ENCODE data around the gene SREBF1. TPM values are rescaled to one million over a fixed set of nuclear protein-coding genes. Genes with fewer than 3 reads are reported as not detected.
A peak's percentile ranks its signal among the peaks of the same experiment; 100 is the strongest.

SREBF1 gene
- total RNA-seq, 3 donors from 2014 or later (not counting 1 experiment from before 2014, with no cell fraction given): 80.7 to 208 (median 119) TPM

- Mint-ChIP-seq H3K36me3 (no peaks in the 10 kb centered on the region), H3K4me3 (no peak overlapping the region), H3K9me3 (no peaks in the 10 kb centered on the region), H3K27me3 (ENCODE audit: low read depth in 2 of 2) (no peaks in the 10 kb centered on the region), H3K27ac (peak overlapping the region in 1 of 2 donors; percentile 48), H3K4me1 (peaks cover 15 to 51% of the 10 kb centered on the region in 2 donors)
- no peak for DNase-seq
- no peak for ATAC-seq
- 89% methylated on average over 13 of the region's 13 CpGs for WGBS (ENCODE audit: insufficient coverage)
- Histone ChIP-seq H3K27me3 (ENCODE audit: control insufficient read depth, insufficient read depth, low read length) (no peaks in the 10 kb centered on the region), H3K27ac (ENCODE audit: low read length) (no peak overlapping the region), H3K9me3 (ENCODE audit: control insufficient read depth, insufficient read depth, low read length) (no peaks in the 10 kb centered on the region), H3K4me3 (ENCODE audit: low read length) (no peak overlapping the region), H3K36me3 (ENCODE audit: control insufficient read depth, insufficient read depth, low read length) (no peaks in the 10 kb centered on the region), H3K4me1 (ENCODE audit: control insufficient read depth, insufficient read depth, low read length) (peaks cover 51% of the 10 kb centered on the region)
- intact Hi-C loops (cut with micrococcal nuclease): no loop called here
- TF ChIP-seq CTCF (IDR thresholded peaks at IDR 0.05): no peak
Observed at GRCh38 chr17:17827826-17828621, 8.8 kb downstream of the SREBF1 start.

GRCh38 chr17:17826942-17827785, 9.6 kb downstream of the SREBF1 start:
- peak overlapping the region; percentile 24 for H3K27ac ChIP-seq (ENCODE audit: low read length)
- Mint-ChIP-seq H3K4me3 (no peak overlapping the region), H3K9me3 (no peaks in the 10 kb centered on the region), H3K27me3 (ENCODE audit: low read depth in 2 of 2) (no peaks in the 10 kb centered on the region), H3K36me3 (no peaks in the 10 kb centered on the region), H3K27ac (peak overlapping the region in 1 of 2 donors; percentile 87), H3K4me1 (peaks cover 20 to 56% of the 10 kb centered on the region in 2 donors)
- no peak for DNase-seq
- H3K27me3 ChIP-seq (ENCODE audit: control insufficient read depth, insufficient read depth, low read length): no peaks in the 10 kb centered on the region
- no peak for ATAC-seq
- H3K36me3 ChIP-seq (ENCODE audit: control insufficient read depth, insufficient read depth, low read length): no peaks in the 10 kb centered on the region
- TF ChIP-seq CTCF (IDR thresholded peaks at IDR 0.05): no peak
- intact Hi-C loops (cut with micrococcal nuclease): no loop called here
- H3K4me1 ChIP-seq (ENCODE audit: control insufficient read depth, insufficient read depth, low read length): peaks cover 60% of the 10 kb centered on the region
- 94% methylated on average over 16 of the region's 16 CpGs for WGBS (ENCODE audit: insufficient coverage)
- H3K4me3 ChIP-seq (ENCODE audit: low read length): no peak overlapping the region
- no peaks in the 10 kb centered on the region for H3K9me3 ChIP-seq (ENCODE audit: control insufficient read depth, insufficient read depth, low read length)

GRCh38 chr17:17826342-17826713, 10.5 kb downstream of the SREBF1 start:
- no peaks in the 10 kb centered on the region for H3K27me3 Mint-ChIP-seq (ENCODE audit: low read depth in 2 of 2)
- H3K4me3 Mint-ChIP-seq: peak overlapping the region; percentile 70
- ATAC-seq: no peak
- no peaks in the 10 kb centered on the region for H3K9me3 Mint-ChIP-seq
- H3K27ac ChIP-seq (ENCODE audit: low read length): peak overlapping the region; percentile 24
- no peaks in the 10 kb centered on the region for H3K9me3 ChIP-seq (ENCODE audit: control insufficient read depth, insufficient read depth, low read length)
- no peak for TF ChIP-seq CTCF (IDR thresholded peaks at IDR 0.05)
- no peaks in the 10 kb centered on the region for H3K36me3 Mint-ChIP-seq
- intact Hi-C loops (cut with micrococcal nuclease): no loop called here
- H3K4me1 ChIP-seq (ENCODE audit: control insufficient read depth, insufficient read depth, low read length): peaks cover 62% of the 10 kb centered on the region
- 4% methylated on average over 2 of the region's 2 CpGs for WGBS (ENCODE audit: insufficient coverage)
- no peak overlapping the region for H3K4me3 ChIP-seq (ENCODE audit: low read length)
- H3K4me1 Mint-ChIP-seq: peaks cover 20 to 58% of the 10 kb centered on the region in 2 donors
- peak in 1 of 2 donors; percentile 50 for DNase-seq
- peak overlapping the region; percentile 76 to 87 for H3K27ac Mint-ChIP-seq
- no peaks in the 10 kb centered on the region for H3K27me3 ChIP-seq (ENCODE audit: control insufficient read depth, insufficient read depth, low read length)
- no peaks in the 10 kb centered on the region for H3K36me3 ChIP-seq (ENCODE audit: control insufficient read depth, insufficient read depth, low read length)

Data from natural killer cell (primary cell).